RWPE1 (cell line): ENCODE data around the gene ASPHD2.

Experiments
- CTCF ChIA-PET: fragments of 350-600 bp; sonication (Branson Sonifier 250); formaldehyde crosslinking; extraction: SDS; loops from one replicate; lab custom pipeline; 2021; lab: Yijun Ruan, JAX
- POLR2A ChIA-PET: fragments of 400-600 bp; formaldehyde crosslinking; extraction: SDS; loops from one replicate; lab custom pipeline; 2020; ENCODE audit warnings: antibody characterized with exemption; ENCODE audit not compliant: low non-redundant PET; lab: Yijun Ruan, JAX
- DNase-seq: peaks from one replicate; pipeline ENCODE4 v3.0.0; 2012; ENCODE audit warnings: low spot score
- H3K27ac ChIP-seq: fragments of 450-650 bp; 2 replicates; pipeline ENCODE4 v1.5.1; 2017
- CTCF ChIP-seq: fragments of 450-650 bp; conservative IDR thresholded peaks from 2 replicates; pipeline ENCODE4 v1.5.1; 2017; ENCODE audit warnings: low read depth, mild to moderate bottlenecking

Gene ASPHD2

GRCh38 chr22:26389125-26389524 lies 39.9 kb upstream of the ASPHD2 start:
- no peak for TF ChIP-seq CTCF
- ChIA-PET CTCF (interaction anchor here (0.9 kb wide), 1 partner anchor 73 kb away, joined by 6 read pairs; no protein-coding TSS in a partner anchor), POLR2A (no interaction called here)
- H3K27ac ChIP-seq, result no peak overlapping the region
- no peak for DNase-seq

- CTCF ChIA-PET, result interaction anchor here (1.4 kb wide), 1 partner anchor 27 kb away, joined by 5 read pairs; no protein-coding TSS in a partner anchor
- no peak overlapping the region for H3K27ac ChIP-seq
- TF ChIP-seq CTCF, result no peak
- POLR2A ChIA-PET, result no interaction called here
- no peak for DNase-seq
These were observed 38.0 kb upstream of the ASPHD2 start for GRCh38 chr22:26391091-26391490.

- no peak for DNase-seq
- POLR2A ChIA-PET, result no interaction called here
- H3K27ac ChIP-seq, result no peak overlapping the region
- CTCF ChIA-PET, result interaction anchor here (1.1 to 1.4 kb wide), 2 partner anchors 24 to 27 kb away, joined by 5 to 7 read pairs; no protein-coding TSS in a partner anchor
- no peak for TF ChIP-seq CTCF
These were observed 37.4 kb upstream of the ASPHD2 start for GRCh38 chr22:26391623-26392022.

- TF ChIP-seq CTCF, result no peak
- no peak for DNase-seq
- CTCF ChIA-PET, result no interaction called here
- H3K27ac ChIP-seq, result no peak overlapping the region
- POLR2A ChIA-PET, result no interaction called here
These were observed 35.1 kb upstream of the ASPHD2 start for GRCh38 chr22:26393929-26394328.

- no peak for TF ChIP-seq CTCF
- H3K27ac ChIP-seq, result no peak overlapping the region
- CTCF ChIA-PET, result no interaction called here
- no peak for DNase-seq
- POLR2A ChIA-PET, result no interaction called here
These were observed 34.3 kb upstream of the ASPHD2 start for GRCh38 chr22:26394777-26395176.

- DNase-seq, result no peak
- no peak overlapping the region for H3K27ac ChIP-seq
- no peak for TF ChIP-seq CTCF
- ChIA-PET CTCF (no interaction called here), POLR2A (no interaction called here)
These were observed 33.1 kb upstream of the ASPHD2 start for GRCh38 chr22:26395926-26396325.
